T-cell (primary cell): Measurements from ENCODE around the gene MRTFA. TPM values are rescaled to one million over a fixed set of nuclear protein-coding genes. Genes with fewer than 3 reads are reported as not detected.

Experiments
- ATAC-seq, 4 experiments: fragments of 200-7000 bp in 3 of 4; fragments of 150-1000 bp in 1 of 4; cut with Tn5 transposase; replicated peaks in 1 of 4; 1 replicate in 3 of 4; 2 replicates in 1 of 4; pipeline ENCODE4 v1.10.0; 2021; ENCODE audit warnings: moderate library complexity in 3 of 4, mild to moderate bottlenecking in 2 of 4, moderate number of reproducible peaks in 1 of 4
- CTCF ChIA-PET, 2 donors: fragments of 300-600 bp; sonication (Branson Sonifier 250); formaldehyde crosslinking; loops; one replicate each; lab custom pipeline; 2022; ENCODE audit warnings: antibody characterized with exemption in 2 of 2; lab: Charles Lee
- POLR2A ChIA-PET, 2 donors: fragments of 300-600 bp; sonication (Branson Sonifier 250); formaldehyde crosslinking; loops; one replicate each; lab custom pipeline; 2022; ENCODE audit warnings: antibody characterized with exemption in 2 of 2; lab: Charles Lee
- DNase-seq, 35 experiments: peaks; one replicate each; pipeline versions ENCODE4 v3.0.0 to v3.0.0-alpha.2; 2013 to 2023
- H3K27ac ChIP-seq: one replicate; pipeline ENCODE4 v1.5.1; 2013; ENCODE audit warnings: low read length
- H3K27me3 ChIP-seq, 2 experiments: replicated peaks in 1 of 2; 1 replicate in 1 of 2; 2 replicates in 1 of 2; pipeline versions ENCODE4 v1.6.1 to v1.7.0; 2013; ENCODE audit warnings: low read length in 1 of 2, mixed read lengths in 1 of 2; ENCODE audit not compliant: control insufficient read depth in 2 of 2, insufficient read depth in 2 of 2; ENCODE audit errors: extremely low read depth in 1 of 2
- H3K36me3 ChIP-seq, 2 donors: 1 replicate in 1 of 2; 2 replicates in 1 of 2; pipeline versions ENCODE4 v1.6.1 to v1.7.0; 2013; ENCODE audit warnings: low read length in 1 of 2; ENCODE audit not compliant: control insufficient read depth in 2 of 2, insufficient read depth in 1 of 2; ENCODE audit errors: extremely low read depth in 1 of 2
- H3K4me1 ChIP-seq, 2 experiments: 1 replicate in 1 of 2; 2 replicates in 1 of 2; pipeline versions ENCODE4 v1.6.1 to v1.7.0; 2013; ENCODE audit warnings: low read length in 2 of 2, mixed read lengths in 1 of 2; ENCODE audit not compliant: insufficient read depth in 2 of 2, control insufficient read depth in 1 of 2; ENCODE audit errors: extremely low read depth in 1 of 2
- H3K4me3 ChIP-seq, 2 donors: 1 replicate in 1 of 2; 2 replicates in 1 of 2; pipeline versions ENCODE4 v1.5.1 to v1.7.0; 2013; ENCODE audit warnings: mild to moderate bottlenecking in 2 of 2, low read length in 1 of 2, moderate library complexity in 1 of 2; ENCODE audit not compliant: control insufficient read depth in 1 of 2; ENCODE audit errors: extremely low read depth in 1 of 2
- H3K9me3 ChIP-seq: 2 replicates; pipeline ENCODE4 v1.7.0; 2013
- H3K27ac Mint-ChIP-seq, 2 donors: one replicate each; pipeline ENCODE4 v1.8.0; 2020 to 2021; ENCODE audit warnings: mild to moderate bottlenecking in 2 of 2, mixed read lengths in 2 of 2
- H3K27me3 Mint-ChIP-seq, 2 donors: one replicate each; pipeline ENCODE4 v1.8.0; 2021 to 2022; ENCODE audit warnings: mixed read lengths in 2 of 2
- H3K36me3 Mint-ChIP-seq: one replicate; pipeline ENCODE4 v1.8.0; 2021; ENCODE audit warnings: mixed read lengths
- H3K4me1 Mint-ChIP-seq, 3 donors: one replicate each; pipeline ENCODE4 v1.8.0; 2020 to 2022; ENCODE audit warnings: mixed read lengths in 3 of 3, mild to moderate bottlenecking in 1 of 3
- H3K4me3 Mint-ChIP-seq, 3 donors: one replicate each; pipeline ENCODE4 v1.8.0; 2020 to 2022; ENCODE audit warnings: mild to moderate bottlenecking in 3 of 3, mixed read lengths in 3 of 3, moderate library complexity in 3 of 3
- H3K9me3 Mint-ChIP-seq, 3 donors: one replicate each; pipeline ENCODE4 v1.8.0; 2020 to 2022; ENCODE audit warnings: mixed read lengths in 3 of 3
- whole genome bisulfite sequencing: methylation state at CpG from one replicate; pipeline ENCODE4 v1.1.5; 2013; ENCODE audit warnings: missing lambda C conversion rate; ENCODE audit not compliant: insufficient coverage; 5-methylcytosine and 5-hydroxymethylcytosine counted together
- total RNA-seq, 35 experiments: library from RNA in 6 of 35; stranded (reverse) in 6 of 35; fragments of 120-200 nt in 1 of 35; gene quantifications; one replicate each; pipeline versions ENCODE4 v1.2.1 to v1.2.4 and lab custom pipeline; 2013 to 2026

The MRTFA gene
- total RNA-seq, 5 donors from 2014 or later (not counting 1 experiment from before 2014, with no cell fraction given), result 81.9 to 118 (median 114) TPM

- CTCF ChIA-PET, result no interaction called here
- no peaks in the 10 kb centered on the region for H3K27me3 ChIP-seq
- no peaks in the 10 kb centered on the region for H3K9me3 ChIP-seq
- POLR2A ChIA-PET, result interaction anchor here in 1 of 2 donors (0.5 kb wide), 1 partner anchor 115 kb away, joined by 3 read pairs; no protein-coding TSS in a partner anchor
- no peaks in the 10 kb centered on the region for H3K36me3 ChIP-seq
- ATAC-seq (no peak), DNase-seq (no peak)
- Mint-ChIP-seq H3K27ac (peak overlapping the region in 1 of 2 donors; percentile 7), H3K9me3 (no peaks in the 10 kb centered on the region), H3K36me3 (peaks cover 7% of the 10 kb centered on the region), H3K4me1 (peaks cover 43 to 50% (median 48%) of the 10 kb centered on the region in 3 donors), H3K4me3 (no peak overlapping the region), H3K27me3 (no peaks in the 10 kb centered on the region)
- H3K27ac ChIP-seq, result no peak overlapping the region
- H3K4me1 ChIP-seq, result peaks cover 0 to 7% of the 10 kb centered on the region in 2 experiments
- H3K4me3 ChIP-seq, result no peak overlapping the region
- WGBS, result 92% methylated on average over 2 of the region's 5 CpGs
These were observed 167.3 kb downstream of the MRTFA start for GRCh38 chr22:40469181-40469580.

- Histone ChIP-seq H3K4me1 (peaks cover 0 to 12% of the 10 kb centered on the region in 2 experiments), H3K9me3 (no peaks in the 10 kb centered on the region), H3K4me3 (no peak overlapping the region), H3K36me3 (no peaks in the 10 kb centered on the region), H3K27me3 (no peaks in the 10 kb centered on the region), H3K27ac (no peak overlapping the region)
- Mint-ChIP-seq H3K27me3 (no peaks in the 10 kb centered on the region), H3K9me3 (no peaks in the 10 kb centered on the region), H3K4me3 (no peak overlapping the region), H3K27ac (peak overlapping the region in 1 of 2 donors; percentile 11), H3K4me1 (peaks cover 49 to 55% (median 52%) of the 10 kb centered on the region in 3 donors), H3K36me3 (peaks cover 7% of the 10 kb centered on the region)
- CTCF ChIA-PET, result no interaction called here
- DNase-seq, result no peak
- POLR2A ChIA-PET, result no interaction called here
- no peak for ATAC-seq
These were observed 167.9 kb downstream of the MRTFA start for GRCh38 chr22:40468616-40469015.

GRCh38 chr22:40466976-40467375 lies 169.5 kb downstream of the MRTFA start:
- CTCF ChIA-PET, result interaction anchor here in 1 of 2 donors (0.6 kb wide), 1 partner anchor 316 kb away, joined by 3 read pairs; no protein-coding TSS in a partner anchor

GRCh38 chr22:40463683-40464082 lies 172.8 kb downstream of the MRTFA start:
- H3K27ac ChIP-seq, result peak overlapping the region; percentile 59
- CTCF ChIA-PET, result interaction anchor here in 1 of 2 donors (1.3 to 2.7 kb wide), 2 partner anchors 22 to 27 kb away, joined by 4 to 17 read pairs; no protein-coding TSS in a partner anchor
- no CpG with 5 or more reads among the region's 5 CpGs for WGBS
- ATAC-seq (peak; percentile 68 to 81 (median 79)), DNase-seq (peak in 15 of 35 experiments; percentile 8 to 60 (median 26))
- H3K4me3 Mint-ChIP-seq, result peak overlapping the region; percentile 92 to 99 (median 99)
- H3K36me3 Mint-ChIP-seq, result peaks cover 20% of the 10 kb centered on the region
- POLR2A ChIA-PET, result interaction anchor here in 1 of 2 donors (0.6 kb wide), 1 partner anchor 249 kb away, joined by 3 read pairs; no protein-coding TSS in a partner anchor
- peak overlapping the region; percentile 98 to 100 for H3K27ac Mint-ChIP-seq
- no peaks in the 10 kb centered on the region for H3K9me3 Mint-ChIP-seq
- H3K4me1 Mint-ChIP-seq, result peaks cover 75 to 79% (median 78%) of the 10 kb centered on the region in 3 donors
- peaks cover 0 to 16% of the 10 kb centered on the region in 2 donors for H3K36me3 ChIP-seq
- H3K27me3 ChIP-seq, result no peaks in the 10 kb centered on the region
- peaks cover 23 to 40% of the 10 kb centered on the region in 2 experiments for H3K4me1 ChIP-seq
- peak overlapping the region; percentile 71 to 94 for H3K4me3 ChIP-seq
- no peaks in the 10 kb centered on the region for H3K27me3 Mint-ChIP-seq
- no peaks in the 10 kb centered on the region for H3K9me3 ChIP-seq

More at GRCh38 chr22:40466976-40467375, 169.5 kb downstream of the MRTFA start:
- Histone ChIP-seq H3K36me3 (no peaks in the 10 kb centered on the region), H3K27ac (no peak overlapping the region), H3K4me3 (no peak overlapping the region), H3K27me3 (no peaks in the 10 kb centered on the region), H3K4me1 (peaks cover 1 to 12% of the 10 kb centered on the region in 2 experiments), H3K9me3 (no peaks in the 10 kb centered on the region)
- Mint-ChIP-seq H3K27ac (peak overlapping the region; percentile 34 to 36), H3K4me1 (peaks cover 54 to 65% (median 55%) of the 10 kb centered on the region in 3 donors), H3K9me3 (no peaks in the 10 kb centered on the region), H3K36me3 (peaks cover 9% of the 10 kb centered on the region), H3K4me3 (no peak overlapping the region), H3K27me3 (no peaks in the 10 kb centered on the region)
- POLR2A ChIA-PET, result interaction anchor here (0.6 kb wide), 2 partner anchors 170 to 569 kb away, joined by 4 read pairs; partner anchors contain the start of gene MRTFA (in 1 of the 2)
- ATAC-seq (no peak), DNase-seq (no peak)
- no CpG with 5 or more reads among the region's 1 CpG for WGBS

GRCh38 chr22:40463017-40463631 lies 173.4 kb downstream of the MRTFA start:
- H3K27ac ChIP-seq, result peak overlapping the region; percentile 59
- H3K27me3 Mint-ChIP-seq, result no peaks in the 10 kb centered on the region
- H3K27ac Mint-ChIP-seq, result peak overlapping the region; percentile 98 to 100
- no peaks in the 10 kb centered on the region for H3K9me3 Mint-ChIP-seq
- DNase-seq, result peak in 34 of 35 experiments; percentile 7 to 69 (median 35)
- WGBS, result no CpG with 5 or more reads among the region's 13 CpGs
- H3K36me3 ChIP-seq, result peaks cover 0 to 19% of the 10 kb centered on the region in 2 donors
- no peaks in the 10 kb centered on the region for H3K27me3 ChIP-seq
- peaks cover 23% of the 10 kb centered on the region for H3K36me3 Mint-ChIP-seq
- H3K4me3 ChIP-seq, result peak overlapping the region; percentile 71 to 94
- peak; percentile 86 to 90 (median 89) for ATAC-seq
- ChIA-PET CTCF (interaction anchor here in 1 of 2 donors (0.6 to 2.7 kb wide), 2 partner anchors 26 to 234 kb away, joined by 6 to 17 read pairs; no protein-coding TSS in a partner anchor), POLR2A (no interaction called here)
- peak overlapping the region; percentile 92 to 99 (median 99) for H3K4me3 Mint-ChIP-seq
- H3K4me1 ChIP-seq, result peaks cover 26 to 44% of the 10 kb centered on the region in 2 experiments
- H3K4me1 Mint-ChIP-seq, result peaks cover 76 to 79% (median 79%) of the 10 kb centered on the region in 3 donors
- H3K9me3 ChIP-seq, result no peaks in the 10 kb centered on the region

- ATAC-seq, result peak; percentile 42 to 64 (median 44)
- Histone ChIP-seq H3K27me3 (no peaks in the 10 kb centered on the region), H3K4me1 (peaks cover 32 to 44% of the 10 kb centered on the region in 2 experiments), H3K9me3 (no peaks in the 10 kb centered on the region), H3K27ac (peak overlapping the region; percentile 59), H3K4me3 (peak overlapping the region; percentile 71 to 94), H3K36me3 (peaks cover 0 to 22% of the 10 kb centered on the region in 2 donors)
- Mint-ChIP-seq H3K4me3 (peak overlapping the region; percentile 92 to 99 (median 99)), H3K4me1 (peaks cover 76 to 79% (median 79%) of the 10 kb centered on the region in 3 donors), H3K36me3 (peaks cover 25% of the 10 kb centered on the region), H3K27ac (peak overlapping the region; percentile 98 to 100), H3K27me3 (no peaks in the 10 kb centered on the region), H3K9me3 (no peaks in the 10 kb centered on the region)
- POLR2A ChIA-PET, result no interaction called here
- CTCF ChIA-PET, result interaction anchor here in 1 of 2 donors (0.6 to 2.7 kb wide), 4 partner anchors 23 to 234 kb away, joined by 3 to 17 read pairs (median 4); no protein-coding TSS in a partner anchor
- DNase-seq, result peak in 11 of 35 experiments; percentile 6 to 53 (median 15)
- WGBS, result no CpG with 5 or more reads among the region's 7 CpGs
These were observed 174.1 kb downstream of the MRTFA start for GRCh38 chr22:40462195-40462984.
